Measurements from ENCODE around the gene LORICRIN. TPM values are rescaled to one million over a fixed set of nuclear protein-coding genes. Genes with fewer than 3 reads are reported as not detected.

The LORICRIN gene
- total and polyA plus RNA-seq, 2 donors (not counting 1 experiment from before 2014, with no cell fraction given): 0.39 TPM; not detected in 1

DNA sequence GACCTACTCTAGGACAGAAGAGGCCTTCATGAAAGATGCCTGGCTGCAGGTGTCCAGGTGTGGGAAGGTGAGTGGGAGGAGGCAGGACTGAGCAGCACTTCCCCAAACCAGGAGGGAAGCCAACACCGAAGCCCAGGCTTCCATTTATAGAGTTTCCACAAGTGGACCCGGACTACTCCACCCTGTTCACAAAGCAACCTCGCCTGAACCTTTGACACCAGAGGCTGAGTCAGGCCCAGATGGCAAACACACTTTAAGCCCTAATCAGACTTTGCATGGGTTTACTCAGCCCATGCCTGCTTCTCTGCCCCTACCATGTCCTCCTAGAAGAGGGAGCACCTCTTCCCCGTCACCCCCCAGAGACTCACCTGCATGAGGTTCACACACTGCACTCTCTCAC lies 28.1 kb upstream of the LORICRIN start:
- Histone ChIP-seq H3K9ac (ENCODE audit: low read length) (no peak overlapping the region), H3K9me3 (ENCODE audit: control extremely low read depth in 1 of 3, control insufficient read depth in 2 of 3, insufficient read depth in 1 of 3, low read length in 2 of 3) (no peaks in the 10 kb centered on the region), H3K4me3 (ENCODE audit: control extremely low read depth in 1 of 5, extremely low read depth in 1 of 5, insufficient read depth in 1 of 5, low read depth in 2 of 5, low read length in 4 of 5) (no peak overlapping the region), H3K36me3 (replicated peaks in 1 of 2; ENCODE audit: control extremely low read depth in 1 of 2, control insufficient read depth in 1 of 2, extremely low read depth in 1 of 2, insufficient read depth in 2 of 2, low read length in 1 of 2) (no peaks in the 10 kb centered on the region), H3K4me1 (ENCODE audit: control insufficient read depth in 2 of 2, insufficient read depth in 2 of 2, low read length in 2 of 2) (no peaks in the 10 kb centered on the region), H2AFZ (ENCODE audit: insufficient read depth, low read depth, low read length, poor library complexity, severe bottlenecking) (no peak overlapping the region), H3K79me2 (ENCODE audit: control insufficient read depth, insufficient read depth, low read length) (no peaks in the 10 kb centered on the region), H3K27ac (ENCODE audit: low read length in 2 of 2) (no peak overlapping the region), H3K27me3 (replicated peaks in 1 of 4; ENCODE audit: control extremely low read depth in 1 of 4, control insufficient read depth in 3 of 4, insufficient read depth in 4 of 4, low read length in 3 of 4) (peaks cover 0 to 4% (median 0%) of the 10 kb centered on the region in 4 experiments), H3K4me2 (replicated peaks; ENCODE audit: low read depth, low read length, poor library complexity, severe bottlenecking) (no peak overlapping the region), H4K20me1 (ENCODE audit: control insufficient read depth, insufficient read depth, low read length, poor library complexity, severe bottlenecking) (no peaks in the 10 kb centered on the region)
- DNase-seq (no peak), ATAC-seq (ENCODE audit: low read depth) (no peak)
- 83% methylated on average over 4 of the region's 4 CpGs for WGBS (ENCODE audit: insufficient coverage)
- TF ChIP-seq EZH2 (IDR thresholded peaks at IDR 0.05; ENCODE audit: borderline replicate concordance, insufficient read depth, low read depth, low read length, poor library complexity, severe bottlenecking): no peak
- TF ChIP-seq, protein P1, sequence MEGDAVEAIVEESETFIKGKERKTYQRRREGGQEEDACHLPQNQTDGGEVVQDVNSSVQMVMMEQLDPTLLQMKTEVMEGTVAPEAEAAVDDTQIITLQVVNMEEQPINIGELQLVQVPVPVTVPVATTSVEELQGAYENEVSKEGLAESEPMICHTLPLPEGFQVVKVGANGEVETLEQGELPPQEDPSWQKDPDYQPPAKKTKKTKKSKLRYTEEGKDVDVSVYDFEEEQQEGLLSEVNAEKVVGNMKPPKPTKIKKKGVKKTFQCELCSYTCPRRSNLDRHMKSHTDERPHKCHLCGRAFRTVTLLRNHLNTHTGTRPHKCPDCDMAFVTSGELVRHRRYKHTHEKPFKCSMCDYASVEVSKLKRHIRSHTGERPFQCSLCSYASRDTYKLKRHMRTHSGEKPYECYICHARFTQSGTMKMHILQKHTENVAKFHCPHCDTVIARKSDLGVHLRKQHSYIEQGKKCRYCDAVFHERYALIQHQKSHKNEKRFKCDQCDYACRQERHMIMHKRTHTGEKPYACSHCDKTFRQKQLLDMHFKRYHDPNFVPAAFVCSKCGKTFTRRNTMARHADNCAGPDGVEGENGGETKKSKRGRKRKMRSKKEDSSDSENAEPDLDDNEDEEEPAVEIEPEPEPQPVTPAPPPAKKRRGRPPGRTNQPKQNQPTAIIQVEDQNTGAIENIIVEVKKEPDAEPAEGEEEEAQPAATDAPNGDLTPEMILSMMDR (IDR thresholded peaks at IDR 0.05): no peak
- Mint-ChIP-seq H3K4me1 (no peaks in the 10 kb centered on the region), H3K27me3 (peaks cover 24% of the 10 kb centered on the region), H3K27ac (no peak overlapping the region), H3K4me3 (no peak overlapping the region), H3K9me3 (ENCODE audit: insufficient read depth) (no peaks in the 10 kb centered on the region)
- ChIA-PET POLR2A (no interaction called here), CTCF (interaction anchor here (3.6 kb wide), 1 partner anchor 11 kb away, joined by 15 read pairs; no protein-coding TSS in a partner anchor)
- intact Hi-C loops (cut with micrococcal nuclease): no loop called here

DNA sequence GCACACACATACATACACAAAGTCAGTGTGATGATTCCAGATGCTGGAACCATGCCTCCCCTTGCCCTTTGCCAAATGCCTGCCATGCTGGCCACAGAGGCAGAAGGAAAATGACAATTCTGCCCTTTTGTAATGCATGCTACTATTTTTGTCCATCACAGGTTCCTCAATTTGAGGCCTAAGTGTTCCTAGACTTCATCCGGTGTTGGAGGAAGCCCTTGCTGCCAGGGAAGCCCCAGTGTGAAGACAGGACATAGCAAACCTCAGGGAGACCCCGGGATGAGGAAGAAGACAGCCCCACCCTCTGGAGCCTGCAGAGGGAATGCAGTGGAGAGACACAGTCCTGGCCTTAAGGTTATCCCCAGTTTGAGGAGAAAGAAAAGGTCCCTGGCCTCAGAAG lies 27.7 kb upstream of the LORICRIN start:
- Mint-ChIP-seq H3K27ac (no peak overlapping the region), H3K4me1 (no peaks in the 10 kb centered on the region), H3K9me3 (ENCODE audit: insufficient read depth) (no peaks in the 10 kb centered on the region), H3K4me3 (no peak overlapping the region), H3K27me3 (peaks cover 24% of the 10 kb centered on the region)
- Histone ChIP-seq H4K20me1 (ENCODE audit: control insufficient read depth, insufficient read depth, low read length, poor library complexity, severe bottlenecking) (no peaks in the 10 kb centered on the region), H3K9ac (ENCODE audit: low read length) (no peak overlapping the region), H3K36me3 (replicated peaks in 1 of 2; ENCODE audit: control extremely low read depth in 1 of 2, control insufficient read depth in 1 of 2, extremely low read depth in 1 of 2, insufficient read depth in 2 of 2, low read length in 1 of 2) (no peaks in the 10 kb centered on the region), H3K27ac (ENCODE audit: low read length in 2 of 2) (no peak overlapping the region), H3K4me2 (replicated peaks; ENCODE audit: low read depth, low read length, poor library complexity, severe bottlenecking) (no peak overlapping the region), H3K9me3 (ENCODE audit: control extremely low read depth in 1 of 3, control insufficient read depth in 2 of 3, insufficient read depth in 1 of 3, low read length in 2 of 3) (no peaks in the 10 kb centered on the region), H2AFZ (ENCODE audit: insufficient read depth, low read depth, low read length, poor library complexity, severe bottlenecking) (no peak overlapping the region), H3K27me3 (replicated peaks in 1 of 4; ENCODE audit: control extremely low read depth in 1 of 4, control insufficient read depth in 3 of 4, insufficient read depth in 4 of 4, low read length in 3 of 4) (peaks cover 0 to 4% (median 0%) of the 10 kb centered on the region in 4 experiments), H3K4me3 (ENCODE audit: control extremely low read depth in 1 of 5, extremely low read depth in 1 of 5, insufficient read depth in 1 of 5, low read depth in 2 of 5, low read length in 4 of 5) (no peak overlapping the region), H3K79me2 (ENCODE audit: control insufficient read depth, insufficient read depth, low read length) (no peaks in the 10 kb centered on the region), H3K4me1 (ENCODE audit: control insufficient read depth in 2 of 2, insufficient read depth in 2 of 2, low read length in 2 of 2) (no peaks in the 10 kb centered on the region)
- no peak for DNase-seq
- POLR2A ChIA-PET: no interaction called here
- CTCF ChIA-PET: no interaction called here
- no peak for ATAC-seq (ENCODE audit: low read depth)
- intact Hi-C loops (cut with micrococcal nuclease): no loop called here
- WGBS (ENCODE audit: insufficient coverage): 10% methylated on average over 2 of the region's 2 CpGs
- TF ChIP-seq, protein P1 (IDR thresholded peaks at IDR 0.05): no peak
- no peak for TF ChIP-seq EZH2 (IDR thresholded peaks at IDR 0.05; ENCODE audit: borderline replicate concordance, insufficient read depth, low read depth, low read length, poor library complexity, severe bottlenecking)

Data from B cell (primary cell).